ENCODE results near the gene GPR155.

GPR155 gene

DNA sequence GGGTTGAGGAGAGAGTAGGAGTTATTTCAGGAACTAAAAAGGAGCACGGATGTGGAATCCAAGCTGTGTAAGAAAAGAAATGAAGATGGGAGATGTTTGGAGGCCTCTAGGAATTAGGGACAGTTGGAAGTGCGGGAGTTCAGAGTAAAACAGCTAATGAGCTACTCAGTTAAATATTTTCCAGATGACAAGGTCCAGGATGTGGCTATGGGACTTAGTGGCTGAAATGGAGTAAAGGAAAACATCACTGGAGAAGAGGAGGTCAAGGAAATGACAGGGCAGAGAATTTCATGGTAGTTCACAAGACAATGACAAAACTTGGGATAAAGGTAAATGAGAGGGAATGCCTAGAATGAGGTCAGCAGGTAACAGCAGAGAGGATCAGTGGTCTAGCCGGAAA is 13.0 kb downstream of the GPR155 start:
- Histone ChIP-seq H3K4me3 (ENCODE audit: low read depth, low read length) (no peak overlapping the region), H3K4me1 (no peaks in the 10 kb centered on the region), H3K36me3 (no peaks in the 10 kb centered on the region), H3K27me3 (no peaks in the 10 kb centered on the region), H3K9me3 (no peaks in the 10 kb centered on the region)
- DNase-seq = no peak
- TF ChIP-seq, protein P1, sequence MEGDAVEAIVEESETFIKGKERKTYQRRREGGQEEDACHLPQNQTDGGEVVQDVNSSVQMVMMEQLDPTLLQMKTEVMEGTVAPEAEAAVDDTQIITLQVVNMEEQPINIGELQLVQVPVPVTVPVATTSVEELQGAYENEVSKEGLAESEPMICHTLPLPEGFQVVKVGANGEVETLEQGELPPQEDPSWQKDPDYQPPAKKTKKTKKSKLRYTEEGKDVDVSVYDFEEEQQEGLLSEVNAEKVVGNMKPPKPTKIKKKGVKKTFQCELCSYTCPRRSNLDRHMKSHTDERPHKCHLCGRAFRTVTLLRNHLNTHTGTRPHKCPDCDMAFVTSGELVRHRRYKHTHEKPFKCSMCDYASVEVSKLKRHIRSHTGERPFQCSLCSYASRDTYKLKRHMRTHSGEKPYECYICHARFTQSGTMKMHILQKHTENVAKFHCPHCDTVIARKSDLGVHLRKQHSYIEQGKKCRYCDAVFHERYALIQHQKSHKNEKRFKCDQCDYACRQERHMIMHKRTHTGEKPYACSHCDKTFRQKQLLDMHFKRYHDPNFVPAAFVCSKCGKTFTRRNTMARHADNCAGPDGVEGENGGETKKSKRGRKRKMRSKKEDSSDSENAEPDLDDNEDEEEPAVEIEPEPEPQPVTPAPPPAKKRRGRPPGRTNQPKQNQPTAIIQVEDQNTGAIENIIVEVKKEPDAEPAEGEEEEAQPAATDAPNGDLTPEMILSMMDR (IDR thresholded peaks at IDR 0.05; ENCODE audit: low read depth, low read length) = no peak

DNA sequence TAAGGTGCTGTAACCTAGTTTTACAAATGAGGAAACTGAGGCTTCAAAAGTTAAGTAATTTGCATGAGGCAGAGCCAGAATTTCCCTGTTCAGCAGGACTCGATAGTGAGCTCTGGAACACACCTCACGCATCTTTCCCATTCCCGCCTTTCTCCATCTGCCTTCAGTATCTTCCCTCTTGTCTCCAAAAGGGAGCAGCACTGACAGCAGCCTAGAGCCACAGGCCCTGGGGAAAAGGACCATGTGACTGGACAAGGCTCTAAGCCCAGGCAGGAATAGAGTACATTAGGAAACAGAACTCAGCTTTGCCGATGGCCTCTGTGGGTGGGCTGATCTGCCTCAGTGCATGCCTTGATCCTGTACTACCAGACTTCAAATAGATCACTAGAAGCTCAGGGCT is 21.5 kb downstream of the GPR155 start:
- DNase-seq = peak; percentile 36
- Histone ChIP-seq H3K36me3 (no peaks in the 10 kb centered on the region), H3K4me3 (ENCODE audit: low read depth, low read length) (no peak overlapping the region), H3K4me1 (no peaks in the 10 kb centered on the region), H3K9me3 (no peaks in the 10 kb centered on the region), H3K27me3 (no peaks in the 10 kb centered on the region)
- TF ChIP-seq, protein P1 (IDR thresholded peaks at IDR 0.05; ENCODE audit: low read depth, low read length) = peak; percentile 20; the same call in 1 of the 2 replicates

DNA sequence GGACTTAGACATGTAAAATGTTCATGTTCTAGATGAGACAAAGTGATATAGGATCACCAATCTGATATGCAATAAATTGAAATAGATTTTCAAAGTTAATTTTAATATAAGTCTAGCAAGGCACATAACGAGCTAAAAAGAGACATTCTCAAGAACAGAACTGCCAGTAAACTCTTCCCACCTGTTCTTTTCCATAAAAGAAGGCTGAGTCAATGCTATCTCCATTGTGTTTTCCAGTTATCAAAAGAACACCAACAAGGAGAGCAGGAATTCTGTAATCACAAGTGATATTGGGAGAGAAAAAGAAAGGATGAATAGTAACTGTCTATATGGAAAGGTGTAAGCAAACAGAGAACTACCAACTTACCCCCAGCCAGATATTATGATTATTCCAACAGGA is 25.6 kb downstream of the GPR155 start:
- no peaks in the 10 kb centered on the region for H3K9me3 ChIP-seq
- TF ChIP-seq, protein P1 (IDR thresholded peaks at IDR 0.05; ENCODE audit: low read depth, low read length) = no peak
- DNase-seq = no peak
- H3K4me1 ChIP-seq = no peaks in the 10 kb centered on the region
- no peaks in the 10 kb centered on the region for H3K36me3 ChIP-seq
- H3K4me3 ChIP-seq (ENCODE audit: low read depth, low read length) = no peak overlapping the region
- H3K27me3 ChIP-seq = no peaks in the 10 kb centered on the region

DNA sequence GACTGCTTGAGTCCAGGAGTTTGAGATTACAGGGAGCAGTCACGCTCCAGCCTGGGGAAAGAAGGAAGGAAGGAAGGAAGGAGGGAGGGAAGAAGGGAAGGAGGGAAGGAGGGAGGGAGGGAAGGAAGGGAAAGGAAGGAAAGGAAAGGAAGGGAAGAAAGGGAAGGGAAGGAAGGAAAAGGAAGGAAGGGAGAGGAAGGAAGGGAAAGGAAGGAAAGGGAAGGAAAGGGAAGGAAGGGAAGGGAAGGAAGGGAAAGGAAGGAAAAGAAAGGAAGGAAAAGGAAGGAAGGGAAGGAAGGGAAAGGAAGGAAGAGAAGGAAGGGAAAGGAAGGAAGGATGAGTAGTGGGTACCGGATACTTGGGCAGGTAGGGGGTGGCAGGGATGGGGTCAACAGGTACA is 32.3 kb downstream of the GPR155 start:
- no peaks in the 10 kb centered on the region for H3K36me3 ChIP-seq
- no peaks in the 10 kb centered on the region for H3K4me1 ChIP-seq
- no peak overlapping the region for H3K4me3 ChIP-seq (ENCODE audit: low read depth, low read length)
- DNase-seq = no peak
- no peaks in the 10 kb centered on the region for H3K9me3 ChIP-seq
- H3K27me3 ChIP-seq = no peaks in the 10 kb centered on the region
- TF ChIP-seq, protein P1 (IDR thresholded peaks at IDR 0.05; ENCODE audit: low read depth, low read length) = no peak

DNA sequence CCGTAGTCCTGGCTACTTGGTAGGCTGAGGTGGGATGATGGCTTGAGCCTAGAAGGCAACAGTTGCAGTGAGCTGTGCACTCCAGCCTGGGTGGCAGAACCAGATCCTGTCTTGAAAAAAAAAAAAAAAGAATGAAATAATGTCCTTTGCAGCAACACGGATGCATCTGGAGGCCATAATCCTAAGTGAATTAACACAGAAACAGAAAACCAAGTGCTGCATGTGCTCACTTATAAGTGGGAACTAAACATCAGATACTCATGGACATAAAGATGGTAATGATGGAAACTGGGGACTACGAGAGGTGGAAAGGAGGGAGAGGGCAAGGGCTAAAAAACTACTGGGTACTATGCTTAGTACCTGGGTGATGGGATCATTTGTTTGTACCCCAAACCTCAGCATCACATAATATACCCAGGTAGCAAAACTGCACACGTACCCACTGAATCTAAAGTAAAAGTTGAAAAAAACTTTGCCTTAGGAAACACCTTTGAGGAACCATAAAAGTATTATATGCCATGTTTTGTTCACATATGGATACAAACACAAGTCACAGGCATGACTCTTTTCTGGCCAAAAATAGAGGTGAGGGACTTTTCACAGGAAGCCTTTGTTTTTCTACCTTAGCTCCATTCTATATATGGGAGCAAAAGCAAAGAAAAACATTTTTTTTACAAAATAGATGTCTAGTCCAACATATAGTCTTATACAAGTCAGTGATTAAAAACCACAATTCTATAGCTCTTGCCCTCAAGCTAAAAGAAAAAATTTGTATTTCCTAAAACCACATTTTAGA is 36.6 kb downstream of the GPR155 start:
- TF ChIP-seq, protein P1 (IDR thresholded peaks at IDR 0.05; ENCODE audit: low read depth, low read length) = no peak
- H3K36me3 ChIP-seq = no peaks in the 10 kb centered on the region
- no peaks in the 10 kb centered on the region for H3K4me1 ChIP-seq
- H3K4me3 ChIP-seq (ENCODE audit: low read depth, low read length) = no peak overlapping the region
- DNase-seq = peak; percentile 6
- no peaks in the 10 kb centered on the region for H3K27me3 ChIP-seq
- H3K9me3 ChIP-seq = no peaks in the 10 kb centered on the region

DNA sequence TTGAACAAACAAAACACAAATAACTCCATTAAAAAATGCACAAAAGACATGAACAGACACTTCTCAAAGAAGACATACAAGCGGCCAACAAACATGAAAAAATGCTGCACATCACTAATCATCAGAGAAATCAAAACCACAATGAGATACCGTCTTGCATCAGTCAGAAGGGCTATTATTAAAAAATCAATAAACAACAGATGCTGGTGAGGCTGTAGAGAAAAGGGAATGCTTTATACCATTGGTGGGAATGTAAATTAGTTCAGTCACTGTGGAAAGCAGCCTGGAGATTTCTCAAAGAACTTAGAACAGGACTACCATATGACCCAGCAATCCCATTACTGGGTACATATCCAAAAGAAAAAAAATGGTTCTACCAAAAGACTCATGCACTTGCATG is 37.8 kb downstream of the GPR155 start:
- Histone ChIP-seq H3K4me1 (no peaks in the 10 kb centered on the region), H3K9me3 (no peaks in the 10 kb centered on the region), H3K4me3 (ENCODE audit: low read depth, low read length) (no peak overlapping the region), H3K27me3 (no peaks in the 10 kb centered on the region), H3K36me3 (no peaks in the 10 kb centered on the region)
- DNase-seq = no peak
- TF ChIP-seq, protein P1 (IDR thresholded peaks at IDR 0.05; ENCODE audit: low read depth, low read length) = no peak
